SK-N-SH treated with all-trans-retinoic acid at 6 μM for 48 hours (cell line): ENCODE data around the gene CTBP1.

Source experiments
- ATAC-seq: fragments of 200-7000 bp; cut with Tn5 transposase; 3 replicates; pipeline ENCODE4 v1.9.1; 2020; ENCODE audit warnings: mild to moderate bottlenecking, moderate library complexity
- ARNTL ChIP-seq: fragments of 450-650 bp; formaldehyde crosslinking; IDR thresholded peaks from 2 replicates; pipeline ENCODE4 v1.5.0; 2020; ENCODE audit warnings: low read depth, mild to moderate bottlenecking, moderate library complexity, borderline replicate concordance
- BACH2 ChIP-seq: fragments of 250-450 bp; sonication (Bioruptor Pico); IDR thresholded peaks from 2 replicates; pipeline ENCODE4 v1.9.0; 2021; ENCODE audit warnings: mild to moderate bottlenecking, borderline replicate concordance
- CREB5 ChIP-seq: fragments of 250-450 bp; sonication (Bioruptor Pico); IDR thresholded peaks from 2 replicates; pipeline ENCODE4 v1.5.1; 2020; ENCODE audit warnings: low read depth, mild to moderate bottlenecking, moderate library complexity
- CSDC2 ChIP-seq: fragments of 250-450 bp; sonication (Bioruptor Pico); IDR thresholded peaks from 2 replicates; pipeline ENCODE4 v1.5.0; 2020; ENCODE audit warnings: mild to moderate bottlenecking, moderate library complexity
- CSRNP3 ChIP-seq: fragments of 250-450 bp; sonication (Bioruptor Pico); IDR thresholded peaks from 2 replicates; pipeline ENCODE4 v1.5.1; 2021; ENCODE audit warnings: mild to moderate bottlenecking, moderate library complexity
- ESRRG ChIP-seq: fragments of 250-450 bp; sonication (Bioruptor Pico); IDR thresholded peaks from 2 replicates; pipeline ENCODE4 v1.6.1; 2021; ENCODE audit warnings: mild to moderate bottlenecking
- ISL1 ChIP-seq: fragments of 250-450 bp; sonication (Bioruptor Pico); IDR thresholded peaks from 2 replicates; pipeline ENCODE4 v2.1.2; 2022; ENCODE audit warnings: mild to moderate bottlenecking, moderate library complexity
- OSR1 ChIP-seq: fragments of 250-450 bp; sonication (Bioruptor Pico); IDR thresholded peaks from 2 replicates; pipeline ENCODE4 v1.8.0; 2022; ENCODE audit warnings: moderate library complexity, mild to moderate bottlenecking, inconsistent platforms
- PATZ1 ChIP-seq: fragments of 250-450 bp; sonication (Bioruptor Pico); IDR thresholded peaks from 2 replicates; pipeline ENCODE4 v1.8.0; 2020; ENCODE audit warnings: mild to moderate bottlenecking, moderate library complexity, borderline replicate concordance
- POU6F1 ChIP-seq: fragments of 250-450 bp; sonication (Bioruptor Pico); IDR thresholded peaks from 2 replicates; pipeline ENCODE4 v1.8.0; 2021; ENCODE audit warnings: low read depth, mild to moderate bottlenecking, moderate library complexity, borderline replicate concordance
- PPARA ChIP-seq: fragments of 250-450 bp; sonication (Bioruptor Pico); IDR thresholded peaks from 2 replicates; pipeline ENCODE4 v1.5.0; 2020; ENCODE audit warnings: mild to moderate bottlenecking, borderline replicate concordance
- RARB ChIP-seq: fragments of 250-450 bp; sonication (Bioruptor Pico); IDR thresholded peaks from 2 replicates; pipeline ENCODE4 v1.8.0; 2021; ENCODE audit warnings: mild to moderate bottlenecking, moderate library complexity
- SNAI2 ChIP-seq: fragments of 250-450 bp; sonication (Bioruptor Pico); IDR thresholded peaks from 2 replicates; pipeline ENCODE4 v1.5.0; 2020; ENCODE audit warnings: mild to moderate bottlenecking, moderate library complexity
- TCF4 ChIP-seq: fragments of 250-450 bp; sonication (Bioruptor Pico); IDR thresholded peaks from 2 replicates; pipeline ENCODE4 v1.8.0; 2021; ENCODE audit warnings: mild to moderate bottlenecking, moderate library complexity, borderline replicate concordance
- TOX ChIP-seq: fragments of 250-450 bp; sonication (Bioruptor Pico); IDR thresholded peaks from 2 replicates; pipeline ENCODE4 v1.8.0; 2021; ENCODE audit warnings: mild to moderate bottlenecking, moderate library complexity, borderline replicate concordance
- TSHZ2 ChIP-seq: fragments of 250-450 bp; sonication (Bioruptor Pico); IDR thresholded peaks from 2 replicates; pipeline ENCODE4 v1.5.0; 2020; ENCODE audit warnings: mild to moderate bottlenecking, moderate library complexity
- ZFP3 ChIP-seq: fragments of 250-450 bp; sonication (Bioruptor Pico); IDR thresholded peaks from 2 replicates; pipeline ENCODE4 v1.5.0; 2020; ENCODE audit warnings: mild to moderate bottlenecking, moderate library complexity
- ZFP30 ChIP-seq: fragments of 450-650 bp; formaldehyde crosslinking; IDR thresholded peaks from 2 replicates; pipeline ENCODE4 v1.5.0; 2022; ENCODE audit warnings: mild to moderate bottlenecking, moderate library complexity
- ZNF565 ChIP-seq: fragments of 450-650 bp; formaldehyde crosslinking; conservative IDR thresholded peaks from 2 replicates; pipeline ENCODE4 v1.5.0; 2020; ENCODE audit warnings: low read depth, mild to moderate bottlenecking, moderate library complexity
- ZNF70 ChIP-seq: fragments of 450-650 bp; formaldehyde crosslinking; IDR thresholded peaks from 2 replicates; pipeline ENCODE4 v1.5.0; 2020; ENCODE audit warnings: mild to moderate bottlenecking, moderate library complexity
- ZNF8 ChIP-seq: fragments of 450-650 bp; formaldehyde crosslinking; IDR thresholded peaks from 2 replicates; pipeline ENCODE4 v1.5.0; 2020; ENCODE audit warnings: mild to moderate bottlenecking, moderate library complexity

CTBP1 gene

GRCh38 chr4:1208266-1208961, 40.5 kb downstream of the CTBP1 start:
- ATAC-seq, result peak; percentile 10
- no peak for TF ChIP-seq CSDC2 (CRISPR knock-in tag)
- TF ChIP-seq ZNF70 (CRISPR knock-in tag), result no peak
- no peak for TF ChIP-seq BACH2 (CRISPR knock-in tag)
- no peak for TF ChIP-seq ESRRG (CRISPR knock-in tag)
- TF ChIP-seq TSHZ2 (CRISPR knock-in tag), result no peak
- no peak for TF ChIP-seq ARNTL (CRISPR knock-in tag)
- no peak for TF ChIP-seq CREB5 (CRISPR knock-in tag)
- TF ChIP-seq ZFP3 (CRISPR knock-in tag), result no peak
- TF ChIP-seq ZFP30 (CRISPR knock-in tag), result no peak
- no peak for TF ChIP-seq ISL1 (CRISPR knock-in tag)
- TF ChIP-seq OSR1 (CRISPR knock-in tag), result no peak
- no peak for TF ChIP-seq PPARA (CRISPR knock-in tag)
- TF ChIP-seq PATZ1 (CRISPR knock-in tag), result no peak
- TF ChIP-seq ZNF565 (CRISPR knock-in tag), result no peak
- TF ChIP-seq CSRNP3 (CRISPR knock-in tag), result no peak
- no peak for TF ChIP-seq POU6F1 (CRISPR knock-in tag)
- TF ChIP-seq TOX (CRISPR knock-in tag), result no peak
- no peak for TF ChIP-seq SNAI2 (CRISPR knock-in tag)
- no peak for TF ChIP-seq TCF4 (CRISPR knock-in tag)
- no peak for TF ChIP-seq RARB

GRCh38 chr4:1207603-1208265, 41.2 kb downstream of the CTBP1 start:
- peak; percentile 25 for ATAC-seq

More at GRCh38 chr4:1207603-1208265, 41.2 kb downstream of the CTBP1 start:
- TF ChIP-seq ESRRG (CRISPR knock-in tag) (no peak), ZNF8 (CRISPR knock-in tag) (no peak), POU6F1 (CRISPR knock-in tag) (no peak), TCF4 (CRISPR knock-in tag) (no peak; the same call in 1 of the 2 replicates), CSDC2 (CRISPR knock-in tag) (no peak), TSHZ2 (CRISPR knock-in tag) (no peak), RARB (no peak), PPARA (CRISPR knock-in tag) (no peak)
